Middle frontal gyrus (tissue), 1 donor: ENCODE results near the gene TRIM74.
"Not testable (repeated sequence)": the region's sequence is repeated elsewhere in the genome, so short reads cannot be mapped to it uniquely, and the experiment has no call there.

ENCODE experiments used
- DNase-seq: peaks from one replicate; pipeline ENCODE4 v3.0.0-alpha.2; 2015; ENCODE audit warnings: low spot score; ENCODE audit errors: extremely low spot score

TRIM74 gene

DNA sequence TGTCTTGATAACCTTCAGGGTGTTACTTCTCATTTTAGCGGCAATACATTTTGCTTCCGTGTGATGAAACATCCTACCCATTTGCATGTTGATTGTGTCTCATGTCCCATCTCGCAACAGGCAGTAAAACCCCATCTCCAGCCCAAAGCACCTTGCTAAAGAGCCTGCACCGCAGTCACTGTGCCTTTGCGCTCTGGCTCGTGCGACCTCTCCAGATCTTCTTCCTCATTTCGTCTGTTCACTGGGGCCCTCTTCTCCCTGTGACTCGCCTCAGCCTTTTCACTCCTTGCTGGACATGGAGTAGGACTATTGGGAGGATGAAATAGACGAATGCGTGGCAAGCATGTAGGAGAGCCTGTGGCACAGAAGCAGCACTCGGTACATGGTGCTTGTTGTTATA, 57.9 kb downstream of the TRIM74 start:
- DNase-seq: not testable (repeated sequence)
